ENCODE measurements around the gene ADCY2. TPM values are rescaled to one million over a fixed set of nuclear protein-coding genes. Genes with fewer than 3 reads are reported as not detected.
A peak's percentile ranks its signal among the peaks of the same experiment; 100 is the strongest.
"Not testable (repeated sequence)": the region's sequence is repeated elsewhere in the genome, so short reads cannot be mapped to it uniquely, and the experiment has no call there.

ADCY2 gene
- total RNA-seq, 1 experiment from 2014 or later, result 17.3 TPM

- H3K36me3 ChIP-seq (replicated peaks; ENCODE audit: control insufficient read depth, insufficient read depth, low read length), result peaks cover 13% of the 10 kb centered on the region
- no peak for DNase-seq
- H3K4me3 ChIP-seq (ENCODE audit: insufficient read depth, low read depth, low read length), result no peak overlapping the region
- H3K27me3 ChIP-seq (ENCODE audit: control insufficient read depth, insufficient read depth, low read length), result no peaks in the 10 kb centered on the region
These were observed 19.2 kb downstream of the ADCY2 start for GRCh38 chr5:7415123-7415522.

GRCh38 chr5:7415587-7416535 lies 19.9 kb downstream of the ADCY2 start:
- DNase-seq, result no peak
- Histone ChIP-seq H3K4me3 (ENCODE audit: insufficient read depth, low read depth, low read length) (no peak overlapping the region), H3K36me3 (replicated peaks; ENCODE audit: control insufficient read depth, insufficient read depth, low read length) (peaks cover 12% of the 10 kb centered on the region), H3K27me3 (ENCODE audit: control insufficient read depth, insufficient read depth, low read length) (no peaks in the 10 kb centered on the region)

- Histone ChIP-seq H3K27me3 (ENCODE audit: control insufficient read depth, insufficient read depth, low read length) (no peaks in the 10 kb centered on the region), H3K4me3 (ENCODE audit: insufficient read depth, low read depth, low read length) (no peak overlapping the region), H3K36me3 (replicated peaks; ENCODE audit: control insufficient read depth, insufficient read depth, low read length) (peaks cover 11% of the 10 kb centered on the region)
- DNase-seq, result no peak
These were observed 22.3 kb downstream of the ADCY2 start for GRCh38 chr5:7418276-7418675.

DNA sequence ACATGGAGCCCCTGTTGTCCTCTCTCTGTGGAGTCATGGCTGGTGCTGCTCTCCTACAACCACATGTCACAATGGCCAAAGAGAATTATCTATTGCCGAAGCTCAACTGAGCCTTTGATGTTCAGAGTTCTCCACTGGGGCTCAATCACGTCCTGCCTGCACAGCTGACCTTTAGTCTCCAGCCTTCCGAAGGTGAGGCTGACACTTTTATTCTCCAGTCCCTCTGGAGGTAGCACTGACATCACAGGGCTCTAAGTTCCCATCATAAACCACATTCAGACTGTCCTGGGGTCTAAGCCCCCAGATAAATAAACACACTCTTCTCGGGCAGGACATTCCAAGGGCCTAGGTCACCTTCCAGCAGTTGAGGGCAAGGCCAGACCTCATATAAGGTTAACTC lies 23.4 kb downstream of the ADCY2 start:
- Histone ChIP-seq H3K36me3 (replicated peaks; ENCODE audit: control insufficient read depth, insufficient read depth, low read length) (peaks cover 11% of the 10 kb centered on the region), H3K27me3 (ENCODE audit: control insufficient read depth, insufficient read depth, low read length) (no peaks in the 10 kb centered on the region), H3K4me3 (ENCODE audit: insufficient read depth, low read depth, low read length) (no peak overlapping the region)
- DNase-seq, result no peak

DNA sequence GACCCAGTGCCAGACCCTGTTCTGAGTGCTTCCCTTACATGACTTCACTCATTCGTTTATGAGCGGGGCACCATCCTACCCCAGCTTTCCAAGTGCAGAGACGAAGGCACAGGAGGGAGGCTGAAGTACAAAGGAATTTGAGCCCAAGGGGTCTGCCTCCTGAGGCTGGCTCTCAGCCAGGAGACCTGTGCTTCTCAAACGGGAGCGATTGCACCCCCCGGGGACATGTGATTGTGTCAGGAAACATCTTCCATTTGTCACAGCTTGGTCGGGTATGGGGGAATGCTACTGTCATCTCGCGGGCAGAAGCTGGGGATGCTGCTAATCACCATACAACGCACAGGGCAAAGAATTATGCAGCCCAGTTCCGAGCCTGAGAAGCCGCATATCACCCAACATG lies 23.9 kb downstream of the ADCY2 start:
- peak; percentile 31 for DNase-seq
- Histone ChIP-seq H3K4me3 (ENCODE audit: insufficient read depth, low read depth, low read length) (no peak overlapping the region), H3K27me3 (ENCODE audit: control insufficient read depth, insufficient read depth, low read length) (no peaks in the 10 kb centered on the region), H3K36me3 (replicated peaks; ENCODE audit: control insufficient read depth, insufficient read depth, low read length) (peaks cover 11% of the 10 kb centered on the region)

DNA sequence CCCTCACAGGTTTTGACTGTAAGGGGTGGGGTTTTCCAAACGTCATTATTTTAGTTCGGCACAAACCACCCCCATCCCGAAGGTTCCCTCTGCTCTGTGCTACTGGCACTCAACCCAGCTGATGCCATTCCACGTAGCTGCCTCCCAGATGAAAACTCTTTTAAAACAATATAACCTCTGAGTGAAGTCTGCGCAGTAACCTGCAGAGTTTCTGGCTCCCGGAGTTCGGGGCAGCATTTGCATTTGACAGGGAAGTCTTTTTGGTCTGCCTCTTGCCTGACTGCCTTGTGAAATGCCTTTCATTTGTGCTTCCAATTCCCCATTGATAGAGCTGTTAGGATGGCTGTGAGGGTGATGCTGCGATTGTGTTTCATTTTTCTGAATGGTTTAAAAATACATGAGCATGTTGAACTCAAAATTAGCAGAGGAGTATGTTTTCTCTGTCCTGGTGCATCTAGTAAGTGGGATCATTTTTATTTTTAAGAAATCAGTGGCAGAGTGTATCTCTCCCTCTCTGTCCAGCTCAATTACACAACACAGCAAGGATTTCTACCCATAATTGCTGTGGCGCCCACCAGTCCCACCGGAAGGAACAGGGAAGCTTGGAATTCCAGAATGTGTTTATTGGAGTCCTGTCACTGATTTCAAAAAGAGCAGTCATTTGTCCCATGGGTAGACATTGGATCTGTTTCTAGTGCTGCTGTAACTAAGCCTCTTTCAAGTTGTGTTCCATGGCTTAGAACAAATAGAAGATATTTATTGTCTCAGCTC lies 24.8 kb downstream of the ADCY2 start:
- DNase-seq, result peak; percentile 47
- H3K27me3 ChIP-seq (ENCODE audit: control insufficient read depth, insufficient read depth, low read length), result no peaks in the 10 kb centered on the region
- peaks cover 10% of the 10 kb centered on the region for H3K36me3 ChIP-seq (replicated peaks; ENCODE audit: control insufficient read depth, insufficient read depth, low read length)
- no peak overlapping the region for H3K4me3 ChIP-seq (ENCODE audit: insufficient read depth, low read depth, low read length)

DNA sequence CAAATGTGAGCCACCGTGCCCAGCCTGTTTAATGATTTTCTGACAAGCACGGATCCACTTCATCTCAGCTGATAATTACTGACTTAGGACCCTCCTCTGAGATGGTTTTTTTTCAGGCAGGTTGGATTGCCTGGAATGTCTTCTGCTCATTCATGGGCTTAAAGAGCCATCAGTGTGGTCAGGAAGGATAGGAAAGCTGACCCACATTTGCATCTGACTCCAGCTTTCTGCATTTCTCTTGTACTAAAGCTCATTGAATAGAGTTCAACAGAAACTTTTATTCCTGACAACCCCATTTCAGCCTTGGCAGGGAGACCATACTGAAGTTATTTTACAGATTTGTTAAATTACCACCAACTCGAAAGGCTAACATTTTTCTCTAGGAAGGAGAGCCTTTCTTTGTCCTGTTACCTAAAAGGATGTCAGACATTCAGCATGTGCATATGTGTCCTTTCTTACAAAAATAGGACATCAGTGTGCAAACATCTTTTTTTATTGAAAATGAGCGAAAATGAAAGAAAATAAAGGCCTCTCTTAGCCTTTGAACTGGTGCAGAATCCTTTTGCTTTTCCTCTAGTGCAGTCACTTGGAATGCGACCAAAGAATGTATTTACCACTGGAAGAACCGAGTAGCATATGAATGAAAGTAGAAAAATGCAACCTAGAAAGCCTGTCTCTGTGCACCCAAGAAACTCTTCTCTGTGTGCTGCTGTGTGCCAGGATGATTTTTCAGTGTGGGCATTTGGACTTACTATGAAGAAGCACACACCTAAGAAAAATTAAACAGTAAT lies 26.6 kb downstream of the ADCY2 start:
- no peak for DNase-seq
- Histone ChIP-seq H3K27me3 (ENCODE audit: control insufficient read depth, insufficient read depth, low read length) (no peaks in the 10 kb centered on the region), H3K4me3 (ENCODE audit: insufficient read depth, low read depth, low read length) (no peak overlapping the region), H3K36me3 (replicated peaks; ENCODE audit: control insufficient read depth, insufficient read depth, low read length) (peaks cover 6% of the 10 kb centered on the region)

DNA sequence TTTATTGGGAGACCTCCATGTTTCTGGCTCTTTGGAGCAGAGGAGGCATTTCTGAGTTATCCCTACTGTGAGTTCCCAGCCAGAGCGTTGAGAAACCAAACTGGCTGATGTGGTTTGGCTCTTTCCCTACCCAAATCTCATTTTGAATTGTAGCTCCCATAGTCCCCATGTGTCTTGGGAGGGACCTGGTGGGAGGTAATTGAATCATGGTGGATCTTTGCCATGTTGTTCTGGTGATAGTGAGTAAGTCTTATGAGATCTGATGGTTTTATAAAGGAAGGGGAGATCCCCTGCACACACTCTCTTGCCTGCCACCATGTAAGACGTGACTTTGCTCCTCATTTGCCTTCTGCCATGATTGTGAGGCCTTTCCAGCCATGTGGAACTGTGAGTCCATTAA lies 27.3 kb downstream of the ADCY2 start:
- not testable (repeated sequence) for DNase-seq; H3K4me3 ChIP-seq (ENCODE audit: insufficient read depth, low read depth, low read length)

GRCh38 chr5:7425830-7426229 lies 29.9 kb downstream of the ADCY2 start:
- Histone ChIP-seq H3K4me3 (ENCODE audit: insufficient read depth, low read depth, low read length) (no peak overlapping the region), H3K36me3 (replicated peaks; ENCODE audit: control insufficient read depth, insufficient read depth, low read length) (no peaks in the 10 kb centered on the region; the same call in none of the 2 replicates), H3K27me3 (ENCODE audit: control insufficient read depth, insufficient read depth, low read length) (no peaks in the 10 kb centered on the region)
- no peak for DNase-seq

More for the DNA sequence above, 27.3 kb downstream of the ADCY2 start:
- H3K27me3 ChIP-seq (ENCODE audit: control insufficient read depth, insufficient read depth, low read length); H3K36me3 ChIP-seq (replicated peaks; ENCODE audit: control insufficient read depth, insufficient read depth, low read length): not testable (repeated sequence)

- H3K27me3 ChIP-seq (ENCODE audit: control insufficient read depth, insufficient read depth, low read length), result no peaks in the 10 kb centered on the region
- H3K4me3 ChIP-seq (ENCODE audit: insufficient read depth, low read depth, low read length), result no peak overlapping the region
These were observed 30.3 kb downstream of the ADCY2 start for GRCh38 chr5:7426284-7426683.

GRCh38 chr5:7434914-7435313 lies 39.0 kb downstream of the ADCY2 start:
- no peak for DNase-seq
- no peaks in the 10 kb centered on the region for H3K27me3 ChIP-seq (ENCODE audit: control insufficient read depth, insufficient read depth, low read length)
- H3K4me3 ChIP-seq (ENCODE audit: insufficient read depth, low read depth, low read length), result no peak overlapping the region
- H3K36me3 ChIP-seq (replicated peaks; ENCODE audit: control insufficient read depth, insufficient read depth, low read length), result peaks cover 17% of the 10 kb centered on the region

More at GRCh38 chr5:7426284-7426683, 30.3 kb downstream of the ADCY2 start:
- DNase-seq, result no peak
- H3K36me3 ChIP-seq (replicated peaks; ENCODE audit: control insufficient read depth, insufficient read depth, low read length), result no peaks in the 10 kb centered on the region; the same call in none of the 2 replicates

DNA sequence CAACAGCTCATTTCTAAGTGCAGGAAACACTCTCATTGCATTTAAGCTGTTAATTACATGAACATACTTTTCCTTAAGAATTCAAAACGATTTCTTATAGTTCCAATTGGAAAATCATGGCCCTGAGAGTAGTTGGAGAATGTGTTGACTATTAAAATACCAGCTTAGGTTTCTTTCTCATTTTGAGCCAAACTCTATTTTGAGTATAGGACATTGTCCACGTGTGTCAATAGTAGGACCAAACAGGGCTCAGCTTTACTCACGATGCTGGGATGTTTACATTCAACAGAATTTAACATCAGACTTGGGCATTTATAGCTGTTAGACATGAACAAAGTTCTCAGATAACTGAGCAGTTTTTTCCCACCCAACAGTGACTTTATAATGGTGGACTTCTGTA lies 39.6 kb downstream of the ADCY2 start:
- Histone ChIP-seq H3K27me3 (ENCODE audit: control insufficient read depth, insufficient read depth, low read length) (no peaks in the 10 kb centered on the region), H3K36me3 (replicated peaks; ENCODE audit: control insufficient read depth, insufficient read depth, low read length) (peaks cover 17% of the 10 kb centered on the region), H3K4me3 (ENCODE audit: insufficient read depth, low read depth, low read length) (no peak overlapping the region)
- no peak for DNase-seq

- Histone ChIP-seq H3K4me3 (ENCODE audit: insufficient read depth, low read depth, low read length) (no peak overlapping the region), H3K36me3 (replicated peaks; ENCODE audit: control insufficient read depth, insufficient read depth, low read length) (peaks cover 17% of the 10 kb centered on the region), H3K27me3 (ENCODE audit: control insufficient read depth, insufficient read depth, low read length) (no peaks in the 10 kb centered on the region)
- no peak for DNase-seq
These were observed 40.6 kb downstream of the ADCY2 start for GRCh38 chr5:7436521-7436920.

DNA sequence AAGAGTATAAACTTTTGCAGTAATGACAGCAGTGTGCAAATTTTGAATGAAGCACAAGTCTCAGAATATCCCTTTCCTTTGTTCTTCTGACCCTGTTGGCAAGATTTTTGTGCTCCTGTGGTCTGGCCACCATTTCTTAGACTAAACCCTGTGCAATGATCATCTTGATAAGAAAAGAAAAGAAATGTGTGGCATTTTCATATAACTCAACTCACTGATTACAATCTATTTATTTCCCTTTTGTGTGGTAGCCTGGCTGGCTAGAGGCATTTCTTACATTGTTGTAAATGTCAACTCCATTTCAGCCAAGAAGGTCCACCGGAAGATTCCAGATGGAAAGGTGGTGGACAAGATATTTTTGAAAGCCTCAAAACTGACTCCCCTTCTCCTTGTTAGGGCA lies 41.9 kb downstream of the ADCY2 start:
- no peak overlapping the region for H3K4me3 ChIP-seq (ENCODE audit: insufficient read depth, low read depth, low read length)
- no peaks in the 10 kb centered on the region for H3K27me3 ChIP-seq (ENCODE audit: control insufficient read depth, insufficient read depth, low read length)
- peaks cover 17% of the 10 kb centered on the region for H3K36me3 ChIP-seq (replicated peaks; ENCODE audit: control insufficient read depth, insufficient read depth, low read length)
- no peak for DNase-seq
